CD4-positive, alpha-beta T cell treated with Interleukin-21 for 1 hour (primary cell): ENCODE measurements around the gene LRP6.
A peak's percentile ranks its signal among the peaks of the same experiment; 100 is the strongest.

ENCODE experiments used
- DNase-seq: peaks from one replicate; pipeline ENCODE4 v3.0.0-alpha.2; 2020

Gene LRP6

DNA sequence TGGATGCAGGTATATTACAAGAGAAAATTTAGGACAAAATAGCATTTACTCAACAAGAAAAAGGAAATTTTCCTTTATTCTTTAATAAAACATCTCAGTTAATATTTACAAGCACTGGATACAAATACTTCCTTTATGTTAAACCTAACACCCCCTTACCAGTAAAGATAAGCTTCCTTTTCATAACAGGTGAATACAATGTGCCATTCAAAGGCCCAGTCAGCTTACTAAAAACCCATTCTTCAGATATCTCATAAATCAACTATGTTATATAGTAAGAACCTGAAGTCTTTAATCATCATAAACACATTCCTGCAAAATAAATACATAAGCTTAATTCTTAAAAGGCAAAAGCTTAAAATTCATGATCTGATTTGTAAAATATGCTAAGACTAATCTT lies 52.6 kb downstream of the LRP6 start:
- no peak for DNase-seq

DNA sequence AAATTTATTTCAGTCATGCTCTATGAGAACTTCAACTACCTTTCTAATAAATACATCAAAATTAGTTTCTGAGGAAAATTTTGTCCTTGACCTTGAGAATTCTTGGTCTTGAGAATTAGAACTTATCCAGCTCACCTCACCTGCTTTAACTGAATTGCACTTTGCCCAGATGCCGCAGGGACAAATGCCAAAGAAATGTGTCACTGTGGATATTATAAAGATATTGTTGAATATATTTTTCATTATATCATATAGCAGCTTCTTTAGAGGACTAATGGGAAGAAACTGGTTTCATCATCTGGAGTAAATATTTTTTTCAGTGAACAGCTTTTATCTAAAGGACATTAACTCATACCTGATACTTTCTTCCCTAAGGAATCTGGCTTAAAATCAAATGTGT lies 54.1 kb downstream of the LRP6 start:
- no peak for DNase-seq

DNA sequence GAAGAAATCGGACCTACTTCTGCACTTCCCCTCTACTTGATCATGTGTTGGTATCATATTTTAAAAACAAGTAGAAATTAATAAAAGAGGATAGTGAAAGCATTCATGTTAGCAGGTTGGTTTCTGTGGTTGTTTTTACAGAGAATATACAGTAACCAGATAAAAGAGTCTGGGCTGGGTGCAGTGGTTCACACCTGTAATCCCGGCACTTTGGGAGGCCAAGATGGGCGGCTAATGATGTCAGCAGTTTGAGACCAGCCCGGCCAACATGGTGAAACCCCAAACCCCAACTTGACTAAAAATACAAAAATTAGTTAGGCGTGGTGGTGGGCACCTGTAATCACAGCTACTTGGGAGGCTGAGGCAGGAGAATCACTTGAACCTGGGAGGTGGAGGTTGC lies 55.9 kb downstream of the LRP6 start:
- peak; percentile 32 for DNase-seq

DNA sequence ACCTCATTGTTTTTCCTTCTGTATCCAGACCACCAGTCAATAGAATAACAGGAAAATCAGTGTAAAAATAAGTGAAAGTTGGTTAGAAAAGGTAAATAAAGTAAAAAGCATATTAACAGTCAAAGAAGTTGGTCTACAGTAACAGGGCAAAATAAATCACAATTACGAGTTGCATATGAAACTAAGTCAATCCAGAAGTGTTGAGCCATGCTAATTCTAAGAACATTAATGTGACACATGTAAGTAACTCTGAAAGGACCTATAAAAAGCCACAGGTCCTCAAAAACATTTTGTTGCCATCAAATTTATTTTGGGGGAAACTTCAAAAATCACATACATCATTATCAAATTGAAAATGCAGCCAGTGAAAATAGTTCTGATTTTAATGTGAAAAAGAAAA lies 56.4 kb downstream of the LRP6 start:
- DNase-seq: no peak

DNA sequence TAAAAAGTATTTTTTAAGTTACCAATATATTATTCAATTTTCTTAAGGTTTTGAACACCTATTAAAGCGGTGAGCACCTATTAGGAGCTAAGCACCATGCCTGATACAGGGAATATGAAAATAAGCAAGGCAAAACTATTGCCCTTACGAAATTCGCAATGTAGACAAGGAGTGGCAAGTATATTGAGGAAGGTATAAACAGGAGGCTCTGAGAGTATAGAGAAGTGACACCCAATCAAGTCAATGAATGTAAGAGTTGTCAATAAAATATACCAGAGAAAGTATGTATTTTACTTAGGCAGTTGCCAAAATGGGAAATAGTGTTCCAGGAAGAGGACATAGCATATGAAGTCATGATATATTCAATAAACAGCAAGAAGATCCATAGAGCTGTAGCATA lies 57.2 kb downstream of the LRP6 start:
- DNase-seq: no peak

DNA sequence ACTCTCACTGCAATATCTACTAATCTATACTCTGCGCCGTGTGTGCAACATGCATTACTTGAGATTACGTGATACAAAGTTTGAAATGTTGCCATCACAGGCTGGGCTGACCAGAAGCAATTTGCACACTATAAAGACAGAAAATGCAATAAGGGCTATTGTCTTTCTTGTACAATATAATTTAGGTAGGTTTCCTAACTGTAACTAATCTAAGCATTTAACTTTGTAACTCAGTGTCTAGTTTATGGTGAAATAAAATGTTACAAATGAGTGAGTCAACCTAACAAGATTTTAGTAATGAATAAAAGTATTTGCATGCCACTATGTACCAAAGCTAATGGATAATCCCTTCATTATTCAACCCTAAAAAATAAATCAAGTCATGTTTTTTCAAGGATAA lies 57.8 kb downstream of the LRP6 start:
- no peak for DNase-seq

DNA sequence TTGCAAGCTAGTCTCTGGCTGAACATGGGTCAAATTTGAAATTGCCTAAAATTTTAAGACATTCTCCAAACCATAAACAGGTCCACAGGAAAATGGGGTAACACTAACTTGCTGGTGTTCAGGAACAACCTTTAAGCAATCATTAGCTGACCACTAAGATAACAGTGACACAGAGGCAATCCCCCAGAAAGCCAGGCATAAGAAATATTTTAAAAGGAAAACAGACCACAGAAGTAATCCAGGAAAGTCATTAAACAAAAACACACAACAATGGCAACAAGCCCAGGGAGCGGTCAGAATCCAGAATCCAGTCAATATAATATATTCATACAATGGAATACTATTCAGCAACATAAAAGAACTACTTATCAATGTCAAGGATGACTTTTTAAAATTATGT lies 59.1 kb downstream of the LRP6 start:
- DNase-seq: no peak

DNA sequence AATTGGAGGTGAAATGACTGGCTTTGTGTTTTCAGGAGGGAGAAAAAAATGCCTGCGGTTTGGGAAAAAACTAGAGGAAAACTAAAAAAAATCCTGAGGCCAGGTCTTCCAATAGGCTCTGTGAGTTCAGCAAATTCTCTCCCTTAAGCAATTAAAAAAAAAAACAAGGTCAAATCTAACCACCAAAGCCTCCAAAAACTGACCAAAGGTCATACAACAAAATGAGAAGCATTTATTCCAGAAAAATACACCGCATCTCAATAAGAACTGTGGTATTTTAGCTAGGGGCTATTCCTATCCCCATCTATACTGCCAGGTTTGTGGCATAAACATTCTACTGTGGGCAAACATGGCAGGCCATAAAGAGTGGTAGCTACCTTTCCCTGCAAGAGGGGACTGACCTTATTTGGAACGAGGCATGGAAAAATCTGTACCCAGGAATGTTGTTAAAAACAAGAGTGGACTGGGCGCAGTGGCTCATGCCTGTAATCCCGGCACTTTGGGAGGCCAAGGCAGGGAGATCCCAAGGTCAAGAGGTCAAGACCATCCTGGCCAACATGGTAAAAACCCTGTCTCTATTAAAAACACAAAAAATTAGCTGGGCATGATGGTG lies 60.0 kb downstream of the LRP6 start:
- no peak for DNase-seq

DNA sequence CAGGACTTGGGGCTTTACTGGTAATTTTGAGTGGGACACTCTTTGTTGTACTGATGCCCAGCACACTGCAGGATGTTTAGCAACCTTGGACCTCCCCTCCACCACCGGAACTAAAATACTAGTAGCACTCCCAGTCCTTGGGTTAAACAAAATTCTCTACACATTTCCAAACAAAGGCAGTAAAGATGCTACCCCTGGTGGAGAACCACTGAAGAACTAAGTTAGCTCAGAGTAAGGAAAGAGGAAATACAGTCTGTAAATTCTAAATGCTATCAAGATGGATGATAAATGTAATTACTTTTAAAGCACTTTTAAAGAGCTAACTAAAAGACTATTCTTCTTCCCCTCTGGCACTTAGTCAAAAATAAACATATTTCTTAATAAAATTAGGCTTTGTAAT lies 64.1 kb downstream of the LRP6 start:
- DNase-seq: no peak

DNA sequence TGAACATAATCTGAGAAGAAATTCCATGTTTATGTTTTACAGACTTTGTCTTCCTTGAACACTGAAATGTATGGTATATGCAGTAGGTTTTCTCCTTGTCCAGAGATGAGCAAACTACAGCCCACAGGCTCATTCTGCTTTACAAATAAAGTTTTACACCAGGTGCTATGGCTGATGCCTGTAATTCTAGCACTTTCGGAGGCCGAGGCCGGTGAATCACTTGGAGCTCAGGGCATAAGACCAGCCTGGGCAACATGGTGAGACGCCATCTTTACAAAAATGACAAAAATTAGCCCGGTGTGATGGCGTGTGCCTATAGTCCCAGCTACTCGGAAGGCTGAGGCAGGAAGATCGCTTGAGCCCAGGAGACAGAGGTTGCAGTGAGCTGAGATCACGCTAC lies 64.7 kb downstream of the LRP6 start:
- no peak for DNase-seq

DNA sequence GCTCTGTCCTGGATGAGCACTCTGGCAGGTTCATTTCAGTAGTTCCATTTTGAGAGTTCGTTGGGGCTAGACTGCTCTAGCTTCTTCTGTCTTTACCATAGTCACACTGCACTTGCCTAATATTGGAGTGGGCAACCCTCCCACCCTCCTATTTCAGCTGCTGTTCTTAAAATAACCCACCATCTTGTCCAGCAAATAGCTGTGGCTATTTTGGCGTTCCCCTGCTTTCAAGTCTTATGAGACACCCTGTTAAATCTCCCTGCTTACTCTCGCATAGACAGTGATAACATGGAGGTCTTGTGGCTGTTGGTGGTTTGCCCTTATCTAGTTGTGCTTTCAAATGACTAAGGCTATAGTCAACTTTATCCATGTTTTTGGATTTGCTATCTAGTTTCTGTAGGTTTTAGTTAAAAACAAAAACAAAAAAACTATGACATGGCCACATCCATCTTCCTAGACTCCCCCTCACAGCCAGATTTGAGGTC lies 65.5 kb downstream of the LRP6 start:
- no peak for DNase-seq

DNA sequence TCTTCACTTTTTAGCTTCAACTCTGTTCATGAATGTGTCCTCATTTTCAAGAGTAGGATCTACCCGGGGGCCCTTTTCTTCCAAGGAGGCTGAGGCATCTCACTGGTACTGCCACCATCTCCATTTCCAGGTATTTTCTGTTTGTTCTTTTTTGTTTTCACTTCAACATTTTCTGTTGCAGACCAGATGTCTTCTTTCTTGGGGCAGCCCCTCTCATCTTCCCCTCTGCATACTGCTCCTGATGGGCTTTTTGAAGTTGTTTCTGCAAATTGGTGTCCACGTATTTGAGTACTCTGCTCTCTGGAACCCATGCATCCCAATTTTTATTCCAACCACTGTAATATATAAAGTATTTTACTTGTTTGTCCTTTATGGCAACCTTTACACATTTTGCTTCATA lies 66.5 kb downstream of the LRP6 start:
- DNase-seq: no peak

DNA sequence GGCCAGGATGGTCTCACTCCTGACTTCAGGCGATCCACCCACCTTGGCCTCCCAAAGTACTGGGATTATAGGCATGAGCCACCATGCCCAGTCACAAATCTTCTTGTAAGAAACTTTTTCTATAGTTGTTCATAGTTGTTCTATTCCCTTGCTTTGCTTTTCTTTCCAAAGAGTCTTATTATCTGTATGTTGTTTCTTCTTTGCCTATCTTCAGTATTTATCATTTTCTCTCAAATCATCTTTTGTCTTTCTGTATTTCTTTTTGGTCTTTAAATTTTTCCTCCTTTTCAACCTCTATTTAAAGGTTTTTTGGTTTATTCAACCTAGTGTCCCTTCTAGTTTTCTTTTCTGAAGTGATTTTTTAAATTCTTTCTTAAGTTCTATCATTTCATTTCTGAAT lies 68.7 kb downstream of the LRP6 start:
- DNase-seq: no peak

DNA sequence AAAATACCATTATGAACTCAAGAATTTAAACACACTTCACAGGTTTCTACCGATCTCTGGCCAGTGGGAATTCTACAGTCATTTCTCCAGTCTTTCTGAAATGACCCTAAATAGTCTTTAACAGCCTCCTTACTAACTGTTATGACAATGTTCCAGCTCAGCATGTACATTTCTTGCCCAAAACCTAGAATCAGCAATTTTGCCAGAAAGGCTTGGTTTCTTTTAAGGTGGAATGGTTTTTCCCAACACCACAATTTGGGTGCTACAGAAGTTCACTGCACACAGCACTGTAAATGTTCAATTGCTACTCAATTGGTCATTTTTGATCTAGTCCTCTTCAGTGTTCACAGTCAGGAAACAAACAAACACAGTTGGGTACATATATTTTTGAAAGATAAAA lies 69.7 kb downstream of the LRP6 start:
- DNase-seq: no peak

DNA sequence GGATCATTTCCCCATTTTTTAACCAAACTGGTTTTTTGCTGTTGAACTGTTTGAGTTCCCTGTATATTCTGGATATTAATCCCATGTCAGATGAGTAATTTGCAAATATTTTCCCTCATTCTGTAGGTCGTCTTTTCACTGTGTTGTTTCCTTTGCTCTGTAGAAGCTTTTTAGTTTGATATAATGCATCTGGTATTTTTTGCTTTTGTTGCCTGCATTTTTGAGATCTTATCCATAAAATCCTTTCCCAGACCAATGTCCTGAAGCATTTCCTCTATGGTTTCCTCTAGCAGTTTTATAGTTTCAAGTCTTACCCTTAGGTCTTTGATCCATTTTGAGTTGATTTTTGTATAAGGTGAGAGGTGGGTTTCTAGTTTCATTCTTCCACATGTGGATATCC lies 71.3 kb downstream of the LRP6 start:
- no peak for DNase-seq

DNA sequence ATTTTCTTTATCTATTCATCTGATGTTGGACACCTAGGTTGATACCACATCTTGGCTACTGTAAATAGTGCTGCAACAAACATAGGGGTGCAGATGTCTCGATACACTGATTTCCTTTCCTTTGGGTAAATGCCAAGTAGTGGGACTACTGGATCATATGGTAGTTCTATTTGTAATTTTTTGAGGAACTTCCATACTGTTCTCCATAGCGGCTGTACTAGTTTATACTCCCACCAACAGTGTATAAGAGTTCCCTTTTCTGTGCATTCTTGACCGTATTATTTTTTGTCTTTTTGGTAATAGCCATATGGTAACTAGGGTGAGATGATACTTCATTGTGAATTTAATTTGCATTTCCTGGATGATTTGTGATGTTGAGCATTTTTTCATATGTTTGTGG lies 71.8 kb downstream of the LRP6 start:
- DNase-seq: no peak

DNA sequence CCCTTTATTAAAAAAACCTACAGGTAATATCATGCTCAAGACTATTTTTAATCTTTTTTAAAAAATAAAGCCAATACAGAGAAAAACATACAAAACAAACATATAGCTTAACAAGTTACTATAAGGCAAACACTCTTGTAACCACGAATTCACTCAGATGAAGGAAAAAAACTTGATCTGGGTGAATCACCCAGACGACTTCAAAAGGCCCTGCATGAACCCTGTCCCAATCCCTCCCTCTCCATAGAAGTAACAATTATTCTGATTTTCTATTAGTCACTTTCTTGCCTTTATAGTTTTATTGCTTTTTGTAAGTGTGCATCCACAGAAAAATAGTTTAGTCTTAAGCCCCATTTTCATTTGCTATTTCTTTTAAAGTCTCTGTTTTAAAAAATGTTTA lies 72.6 kb downstream of the LRP6 start:
- no peak for DNase-seq

DNA sequence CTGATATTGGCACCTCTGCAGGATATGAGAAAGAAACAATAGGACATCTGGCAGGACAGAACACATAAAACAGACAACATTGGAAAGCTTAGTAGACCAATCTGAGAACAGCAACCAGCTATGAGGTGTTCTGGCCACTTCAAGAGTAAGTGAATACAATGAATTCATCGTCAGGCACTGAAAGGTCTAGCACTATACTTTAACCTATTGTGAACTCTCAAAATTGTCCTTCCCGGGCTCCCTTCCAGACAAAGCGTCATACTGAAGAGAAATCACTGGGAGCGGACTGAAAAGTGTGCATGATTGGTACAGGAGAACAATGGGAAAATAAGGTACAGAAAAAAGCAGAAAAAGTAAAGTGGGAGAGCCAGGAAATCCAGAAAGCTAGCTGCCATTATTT lies 75.8 kb downstream of the LRP6 start:
- no peak for DNase-seq

DNA sequence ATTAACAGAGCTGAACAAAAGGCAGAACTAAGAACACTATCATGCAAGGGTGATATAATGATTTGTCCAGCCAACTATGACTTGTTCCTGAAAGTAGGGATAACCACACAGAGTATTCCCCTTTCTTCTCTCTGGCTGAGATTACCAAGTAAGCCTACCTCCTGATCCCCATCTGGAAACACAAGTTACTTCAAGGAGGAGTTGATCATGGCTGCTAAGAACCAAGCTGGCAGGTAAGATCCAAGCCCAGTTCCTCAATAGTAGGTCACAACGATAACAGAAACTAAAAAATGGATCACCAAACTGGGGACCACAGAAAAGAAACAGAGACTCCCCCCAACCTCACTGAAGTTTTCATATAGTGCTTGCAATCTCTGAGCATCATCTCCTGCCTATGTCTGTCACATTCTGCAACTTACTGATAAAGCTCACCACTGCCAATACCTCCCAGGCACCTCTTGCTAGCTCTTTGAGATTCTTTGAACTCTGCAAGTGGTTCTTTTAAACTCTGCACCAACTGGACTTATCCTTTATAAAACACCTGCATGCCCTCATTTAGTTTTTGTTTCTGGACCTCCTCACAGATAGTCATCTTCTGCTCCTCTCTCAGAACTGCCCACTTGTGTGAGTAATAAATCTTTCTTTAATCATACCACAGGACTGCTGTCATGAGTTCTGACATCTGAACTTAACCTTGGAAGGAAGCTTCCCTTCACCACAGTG lies 76.6 kb downstream of the LRP6 start:
- DNase-seq: no peak

DNA sequence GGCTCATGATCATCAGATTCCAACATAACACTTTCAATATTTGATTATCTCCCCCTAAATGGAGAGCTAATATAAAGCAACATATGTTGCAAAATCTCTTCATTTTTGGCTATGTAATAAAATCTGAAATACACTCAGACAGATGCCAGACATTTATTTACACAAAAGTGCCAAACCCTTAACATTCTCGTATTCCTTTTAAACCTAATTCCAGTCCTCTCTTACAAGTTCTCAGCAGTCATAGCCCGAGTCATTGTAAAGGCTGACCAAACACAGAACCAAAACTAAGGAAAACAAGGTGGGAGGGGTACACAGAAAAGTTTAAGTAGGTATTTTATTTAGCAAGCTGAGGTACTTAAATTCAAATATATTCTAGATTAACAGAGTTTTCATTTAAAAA lies 81.4 kb downstream of the LRP6 start:
- DNase-seq: no peak

DNA sequence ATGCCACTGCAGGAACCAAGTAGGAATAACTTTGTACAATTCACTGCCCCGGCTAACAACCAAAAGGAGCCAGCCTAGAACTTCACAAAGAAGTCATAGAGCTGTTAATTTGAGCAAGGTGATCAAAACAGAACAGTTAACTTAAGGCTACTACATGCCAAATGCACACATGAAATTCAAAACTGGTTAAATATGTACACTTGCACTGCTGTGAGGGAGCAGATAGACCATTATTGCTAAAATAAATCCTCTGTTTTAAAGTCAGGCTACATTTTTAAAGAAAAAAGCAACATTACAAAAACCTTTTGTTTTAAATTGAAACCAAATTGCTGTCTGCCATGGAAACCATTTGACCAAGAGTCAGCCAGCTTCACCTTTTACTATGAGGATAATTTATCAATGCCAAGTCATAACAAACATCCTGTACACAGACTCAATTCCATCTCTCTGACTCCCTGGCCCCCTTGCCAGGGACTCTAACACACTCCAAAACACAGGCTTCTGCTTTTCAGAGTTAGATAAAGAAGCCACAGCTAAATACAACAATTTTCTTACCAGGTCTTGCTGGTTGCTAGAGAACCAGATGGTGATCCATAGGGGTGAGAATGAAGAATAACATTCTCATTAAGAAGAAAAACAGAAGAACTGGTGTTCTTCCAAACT lies 84.0 kb downstream of the LRP6 start:
- no peak for DNase-seq

DNA sequence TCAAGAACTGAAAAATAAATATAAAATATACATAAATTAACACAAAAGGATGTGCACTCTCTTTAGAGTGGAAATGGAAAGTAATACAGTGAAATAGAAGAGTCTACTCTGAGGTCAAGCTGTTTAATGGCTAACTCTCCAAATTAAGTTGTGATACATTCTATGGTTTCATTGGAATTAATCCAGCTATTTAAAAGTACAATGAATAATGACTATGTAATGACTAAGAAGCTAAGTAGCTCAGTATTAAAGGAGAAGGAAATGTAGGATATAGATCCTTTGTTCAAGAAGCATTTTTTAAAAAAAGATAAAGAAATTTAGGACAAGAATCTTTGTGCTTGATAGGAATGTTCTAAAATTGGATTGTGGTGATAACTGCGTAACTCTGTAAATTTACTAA lies 85.3 kb downstream of the LRP6 start:
- DNase-seq: no peak

DNA sequence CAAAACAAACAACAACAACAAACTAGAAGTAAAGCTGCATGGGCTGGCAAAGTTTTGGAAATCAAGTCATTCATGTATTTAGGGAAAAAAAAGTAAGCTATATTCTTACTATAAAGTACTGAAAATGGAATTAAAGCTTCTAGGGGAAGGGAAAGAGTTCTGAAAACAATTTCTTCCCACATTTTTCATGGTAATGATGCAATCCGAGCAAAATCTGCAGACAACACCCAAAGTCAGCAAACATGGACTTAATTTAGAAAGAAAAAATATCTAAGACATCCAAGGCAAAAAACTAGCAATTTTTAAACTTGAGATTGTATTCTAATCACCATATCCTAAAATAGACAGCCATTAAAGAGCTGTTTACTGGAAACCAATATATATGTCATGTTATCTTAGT lies 86.3 kb downstream of the LRP6 start:
- DNase-seq: no peak

DNA sequence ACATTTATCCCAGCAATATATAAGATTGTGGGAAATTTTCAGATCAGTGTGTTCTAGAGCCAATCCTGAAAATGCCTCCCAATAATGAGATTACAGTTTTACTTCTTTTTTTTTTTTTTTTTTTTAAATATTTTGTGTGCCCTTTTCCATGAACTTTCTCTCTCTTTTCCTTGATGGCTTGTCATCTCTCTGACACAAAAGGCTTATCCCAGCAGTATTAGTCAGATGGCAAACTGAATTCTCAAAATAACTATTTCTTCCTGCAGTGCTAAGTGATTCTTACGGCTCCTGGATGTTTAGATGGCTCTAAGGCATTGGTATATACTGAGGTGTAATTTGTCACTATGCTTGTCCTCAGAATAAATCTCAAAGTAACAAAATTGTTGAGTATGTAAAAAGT lies 86.7 kb downstream of the LRP6 start:
- DNase-seq: no peak

DNA sequence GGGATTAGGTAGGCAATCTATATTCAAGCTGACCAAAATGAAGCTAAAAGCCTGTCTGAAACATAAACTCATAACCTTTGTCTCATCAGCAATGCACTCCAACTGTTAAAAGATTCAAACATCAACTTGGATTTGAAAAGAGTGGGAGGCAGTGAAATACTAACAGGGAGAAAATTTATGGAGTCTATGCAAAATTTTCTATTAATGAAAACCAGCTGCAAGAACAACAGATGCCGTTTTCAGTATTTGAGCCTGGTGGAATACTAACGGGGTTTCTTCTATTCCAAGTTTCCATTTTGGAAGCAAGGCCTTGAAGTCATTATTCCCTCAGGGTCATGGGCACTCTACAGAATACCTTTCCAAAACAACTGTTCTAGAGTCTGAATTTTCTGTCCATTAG lies 88.3 kb downstream of the LRP6 start:
- DNase-seq: no peak
